GM12801 (cell line): ENCODE measurements around the gene EIPR1.

Experiments used
- CTCF ChIP-seq: IDR thresholded peaks from one replicate; pipeline ENCODE4 v1.5.1; 2011; ENCODE audit warnings: control low read depth; ENCODE audit not compliant: insufficient read length; ENCODE audit errors: extremely low read depth

The EIPR1 gene

GRCh38 chr2:3280683-3281520, 96.7 kb downstream of the EIPR1 start:
- no peak for TF ChIP-seq CTCF

GRCh38 chr2:3280197-3280596, 97.4 kb downstream of the EIPR1 start:
- TF ChIP-seq CTCF: no peak

GRCh38 chr2:3279236-3279960, 98.2 kb downstream of the EIPR1 start:
- no peak for TF ChIP-seq CTCF

- TF ChIP-seq CTCF: no peak
These were observed 98.9 kb downstream of the EIPR1 start for GRCh38 chr2:3278521-3279218.

- TF ChIP-seq CTCF: no peak
These were observed 99.7 kb downstream of the EIPR1 start for GRCh38 chr2:3277748-3278520.

GRCh38 chr2:3277050-3277747, 100.4 kb downstream of the EIPR1 start:
- TF ChIP-seq CTCF: no peak
